Activated CD4-positive, CD25-positive, alpha-beta regulatory T cell treated with anti-CD3 and anti-CD28 coated beads, Interleukin-2, amount 50 U/mL, for 72 hours (primary cell): Measurements from ENCODE around the gene LRR1.
"Not testable (repeated sequence)": the region's sequence is repeated elsewhere in the genome, so short reads cannot be mapped to it uniquely, and the experiment has no call there.

Source experiments
- DNase-seq: peaks from one replicate; pipeline ENCODE4 v3.0.0; 2021

Gene LRR1

GRCh38 chr14:49585803-49586672 is 12.7 kb upstream of the LRR1 start, which contains the start of gene RPS29:
Gene RPS29, minus strand, starts transcription at chr14:49586380. Its CDS starts 34 bp downstream, at chr14:49586346.
- DNase-seq, result peak; percentile 100

GRCh38 chr14:49586673-49587460 is 11.9 kb upstream of the LRR1 start:
- no peak for DNase-seq

GRCh38 chr14:49589387-49589786 is 9.4 kb upstream of the LRR1 start:
- no peak for DNase-seq

- no peak for DNase-seq
Observed at GRCh38 chr14:49593016-49593415, 5.7 kb upstream of the LRR1 start.

GRCh38 chr14:49594347-49595091 is 4.2 kb upstream of the LRR1 start:
- no peak for DNase-seq

- no peak for DNase-seq
Observed at GRCh38 chr14:49598189-49598484, 603 bp upstream of the LRR1 start.

GRCh38 chr14:49607583-49607982 is 8.8 kb downstream of the LRR1 start:
- no peak for DNase-seq

GRCh38 chr14:49612251-49612650 is 13.5 kb downstream of the LRR1 start:
- no peak for DNase-seq

GRCh38 chr14:49612671-49613070 is 13.9 kb downstream of the LRR1 start:
- no peak for DNase-seq

GRCh38 chr14:49614196-49614595 is 15.5 kb downstream of the LRR1 start:
- no peak for DNase-seq

GRCh38 chr14:49615776-49616175 is 17.0 kb downstream of the LRR1 start:
- DNase-seq, result no peak

GRCh38 chr14:49617852-49618519 is 19.2 kb downstream of the LRR1 start:
- no peak for DNase-seq

GRCh38 chr14:49619273-49619672 is 20.5 kb downstream of the LRR1 start:
- not testable (repeated sequence) for DNase-seq

- no peak for DNase-seq
Observed at GRCh38 chr14:49619730-49620129, 21.0 kb downstream of the LRR1 start.

GRCh38 chr14:49620182-49621113 is 21.7 kb downstream of the LRR1 start, which contains the start of the genes MGAT2 and RPL36AL:
Gene MGAT2, plus strand, starts transcription at chr14:49620799. Its CDS starts 470 bp downstream, at chr14:49621269.
Gene RPL36AL, minus strand, starts transcription at chr14:49620626. Its CDS starts 1,522 bp downstream, at chr14:49619104.
- peak; percentile 96 for DNase-seq

- DNase-seq, result peak; percentile 64
Observed at GRCh38 chr14:49621114-49621881, 22.6 kb downstream of the LRR1 start.

- no peak for DNase-seq
Observed at GRCh38 chr14:49622022-49622607, 23.4 kb downstream of the LRR1 start.

- no peak for DNase-seq
Observed at GRCh38 chr14:49623387-49623786, 24.6 kb downstream of the LRR1 start.

GRCh38 chr14:49623941-49624839 is 25.4 kb downstream of the LRR1 start:
- no peak for DNase-seq
